Measurements from ENCODE around the gene ATP2B3.

Gene ATP2B3

GRCh38 chrX:153517423-153517822 is at the start of gene ATP2B3:
Gene ATP2B3, plus strand, starts transcription at chrX:153517642. Its CDS starts 18,606 bp downstream, at chrX:153536248.
- no peak for DNase-seq (ENCODE audit: low read depth)

- no peak for DNase-seq (ENCODE audit: low read depth)
Measured at GRCh38 chrX:153468008-153468580, 49.3 kb upstream of the ATP2B3 start.

GRCh38 chrX:153469811-153470410 is 47.5 kb upstream of the ATP2B3 start:
- DNase-seq (ENCODE audit: low read depth) = no peak

GRCh38 chrX:153470411-153471363 is 46.8 kb upstream of the ATP2B3 start, which contains the start of gene HAUS7:
Gene HAUS7, minus strand, starts transcription at chrX:153470576. Its CDS starts 19 bp downstream, at chrX:153470557.
- peak; percentile 79 for DNase-seq (ENCODE audit: low read depth)

GRCh38 chrX:153471663-153472280 is 45.7 kb upstream of the ATP2B3 start:
- peak; percentile 40 for DNase-seq (ENCODE audit: low read depth)

GRCh38 chrX:153473126-153473525 is 44.3 kb upstream of the ATP2B3 start:
- no peak for DNase-seq (ENCODE audit: low read depth)

GRCh38 chrX:153474266-153474665 is 43.2 kb upstream of the ATP2B3 start:
- DNase-seq (ENCODE audit: low read depth) = no peak

GRCh38 chrX:153474718-153475117 is 42.7 kb upstream of the ATP2B3 start:
- peak; percentile 31 for DNase-seq (ENCODE audit: low read depth)

- DNase-seq (ENCODE audit: low read depth) = no peak
Measured at GRCh38 chrX:153475271-153475670, 42.2 kb upstream of the ATP2B3 start.

- DNase-seq (ENCODE audit: low read depth) = no peak
Measured at GRCh38 chrX:153475751-153476281, 41.6 kb upstream of the ATP2B3 start.

GRCh38 chrX:153476666-153477363 is 40.6 kb upstream of the ATP2B3 start:
- DNase-seq (ENCODE audit: low read depth) = no peak

- DNase-seq (ENCODE audit: low read depth) = no peak
Measured at GRCh38 chrX:153477364-153477857, 40.0 kb upstream of the ATP2B3 start.

- no peak for DNase-seq (ENCODE audit: low read depth)
Measured at GRCh38 chrX:153477901-153478300, 39.5 kb upstream of the ATP2B3 start.

GRCh38 chrX:153478746-153479145 is 38.7 kb upstream of the ATP2B3 start:
- DNase-seq (ENCODE audit: low read depth) = no peak

GRCh38 chrX:153481043-153481442 is 36.4 kb upstream of the ATP2B3 start:
- DNase-seq (ENCODE audit: low read depth) = no peak

GRCh38 chrX:153482376-153483015 is 34.9 kb upstream of the ATP2B3 start:
- DNase-seq (ENCODE audit: low read depth) = no peak

- DNase-seq (ENCODE audit: low read depth) = no peak
Measured at GRCh38 chrX:153485396-153486080, 31.9 kb upstream of the ATP2B3 start.

GRCh38 chrX:153486171-153486570 is 31.3 kb upstream of the ATP2B3 start:
- DNase-seq (ENCODE audit: low read depth) = no peak

- DNase-seq (ENCODE audit: low read depth) = no peak
Measured at GRCh38 chrX:153487590-153488071, 29.8 kb upstream of the ATP2B3 start.

Measured in amniotic epithelial cell (primary cell).